NB4 (cell line): ENCODE results near the gene AMER2.

Experiments
- CTCF ChIP-seq: IDR thresholded peaks from one replicate; pipeline ENCODE4 v1.5.1; 2012; ENCODE audit warnings: low read depth, low read length
- POLR2A ChIP-seq: IDR thresholded peaks from 2 replicates; pipeline ENCODE4 v1.6.1; 2011; ENCODE audit warnings: mild to moderate bottlenecking; ENCODE audit not compliant: insufficient read length; ENCODE audit errors: extremely low read depth

- TF ChIP-seq CTCF (no peak), POLR2A (no peak)
These were observed 8.0 kb upstream of the AMER2 start for GRCh38 chr13:25179832-25180774.
